Breast epithelium (tissue), 3 donors: Measurements from ENCODE around the gene RIPK1.
"Not testable (repeated sequence)": the region's sequence is repeated elsewhere in the genome, so short reads cannot be mapped to it uniquely, and the experiment has no call there.

Experiments used
- POLR2A ChIP-seq: fragments of 450-650 bp; IDR thresholded peaks from one replicate; pipeline ENCODE4 v1.6.1; 2016; ENCODE audit warnings: antibody characterized with exemption, mild to moderate bottlenecking, moderate library complexity
- TF ChIP-seq, protein P1 (sequence below), 3 donors: fragments of 450-650 bp; IDR thresholded peaks; one replicate each; pipeline ENCODE4 v1.5.1; 2016 to 2017; ENCODE audit warnings: antibody characterized with exemption in 3 of 3, mild to moderate bottlenecking in 3 of 3, moderate library complexity in 3 of 3

- TF ChIP-seq, protein P1, sequence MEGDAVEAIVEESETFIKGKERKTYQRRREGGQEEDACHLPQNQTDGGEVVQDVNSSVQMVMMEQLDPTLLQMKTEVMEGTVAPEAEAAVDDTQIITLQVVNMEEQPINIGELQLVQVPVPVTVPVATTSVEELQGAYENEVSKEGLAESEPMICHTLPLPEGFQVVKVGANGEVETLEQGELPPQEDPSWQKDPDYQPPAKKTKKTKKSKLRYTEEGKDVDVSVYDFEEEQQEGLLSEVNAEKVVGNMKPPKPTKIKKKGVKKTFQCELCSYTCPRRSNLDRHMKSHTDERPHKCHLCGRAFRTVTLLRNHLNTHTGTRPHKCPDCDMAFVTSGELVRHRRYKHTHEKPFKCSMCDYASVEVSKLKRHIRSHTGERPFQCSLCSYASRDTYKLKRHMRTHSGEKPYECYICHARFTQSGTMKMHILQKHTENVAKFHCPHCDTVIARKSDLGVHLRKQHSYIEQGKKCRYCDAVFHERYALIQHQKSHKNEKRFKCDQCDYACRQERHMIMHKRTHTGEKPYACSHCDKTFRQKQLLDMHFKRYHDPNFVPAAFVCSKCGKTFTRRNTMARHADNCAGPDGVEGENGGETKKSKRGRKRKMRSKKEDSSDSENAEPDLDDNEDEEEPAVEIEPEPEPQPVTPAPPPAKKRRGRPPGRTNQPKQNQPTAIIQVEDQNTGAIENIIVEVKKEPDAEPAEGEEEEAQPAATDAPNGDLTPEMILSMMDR (IDR thresholded peaks at IDR 0.05) = not testable (repeated sequence)
- TF ChIP-seq POLR2A = not testable (repeated sequence)
These were observed 13.2 kb upstream of the RIPK1 start for GRCh38 chr6:3055158-3055499.
